Activated T-helper 2 cell treated with anti-CD3 and anti-CD28 coated beads, Interferon-gamma antibody, Interleukin-2, Interleukin-4, amounts not matched to agents 10 μg/mL and 5 μg/mL and 100 μg/mL, durations not matched to agents 14 hours and 24 hours and 36 hours (primary cell): ENCODE results near the gene AMBRA1. TPM values are rescaled to one million over a fixed set of nuclear protein-coding genes. Genes with fewer than 3 reads are reported as not detected.
A peak's percentile ranks its signal among the peaks of the same experiment; 100 is the strongest.

Experiments
- DNase-seq: peaks from one replicate; pipeline ENCODE4 v3.0.0; 2021; ENCODE audit warnings: low spot score
- H3K27ac Mint-ChIP-seq: one replicate; pipeline ENCODE4 v1.8.0; 2021; ENCODE audit warnings: mixed read lengths
- H3K27me3 Mint-ChIP-seq: one replicate; pipeline ENCODE4 v1.8.0; 2021; ENCODE audit warnings: low read depth, mixed read lengths
- H3K36me3 Mint-ChIP-seq: one replicate; pipeline ENCODE4 v1.8.0; 2021; ENCODE audit warnings: low read depth, mixed read lengths
- H3K4me1 Mint-ChIP-seq: one replicate; pipeline ENCODE4 v1.8.0; 2021; ENCODE audit warnings: low read depth, mixed read lengths
- H3K4me3 Mint-ChIP-seq: one replicate; pipeline ENCODE4 v1.8.0; 2021; ENCODE audit warnings: low read depth, mild to moderate bottlenecking, moderate library complexity, mixed read lengths
- H3K9me3 Mint-ChIP-seq: one replicate; pipeline ENCODE4 v1.8.0; 2021; ENCODE audit warnings: mixed read lengths
- intact Hi-C: fragments of 100-400 bp; cut with micrococcal nuclease; formaldehyde crosslinking; loops from one replicate; pipeline ENCODE4 v1.15.1; 2023
- total RNA-seq: library from RNA; stranded (reverse); gene quantifications from 2 replicates; pipeline ENCODE4 v1.2.3, GENCODE V29; 2022

Gene AMBRA1
- total RNA-seq, 1 donor from 2014 or later, result 32.7 TPM

DNA sequence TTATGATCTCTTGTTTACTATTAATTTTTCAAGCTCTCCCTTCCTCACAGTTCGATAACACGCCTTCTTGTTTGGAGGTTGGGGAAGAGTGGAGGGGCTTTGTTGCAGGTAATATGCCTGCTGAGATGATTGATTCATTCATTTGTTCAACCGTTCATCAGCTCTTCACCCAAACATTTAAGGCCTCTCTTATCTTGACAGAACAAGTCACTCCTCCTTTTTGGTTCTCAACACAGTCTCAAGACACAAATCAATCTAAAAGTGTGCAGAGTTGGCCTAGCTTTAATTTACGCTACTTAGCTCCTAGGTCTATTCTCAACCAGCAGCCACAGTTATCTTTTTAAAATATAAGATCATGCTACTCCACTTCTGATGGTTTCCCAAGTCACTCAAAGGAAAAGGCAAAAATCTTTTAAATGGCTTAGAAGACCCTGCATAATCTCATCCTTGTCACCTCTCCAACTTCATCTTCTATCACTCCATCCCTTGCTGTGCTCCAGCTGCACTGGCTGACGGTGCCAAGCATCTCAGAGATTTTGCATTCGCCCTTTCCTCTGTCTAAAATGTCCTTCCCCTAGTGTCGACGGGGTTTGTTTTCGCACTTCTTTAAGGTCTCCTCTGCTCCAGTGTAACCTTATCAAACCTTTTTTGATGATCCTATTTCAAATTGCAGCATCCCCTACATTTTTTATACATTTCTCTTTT, 60.3 kb downstream of the AMBRA1 start:
- intact Hi-C loops, result no loop called here
- Mint-ChIP-seq H3K27ac (no peak overlapping the region), H3K27me3 (no peaks in the 10 kb centered on the region), H3K9me3 (no peaks in the 10 kb centered on the region), H3K4me1 (peaks cover 21% of the 10 kb centered on the region), H3K4me3 (no peak overlapping the region), H3K36me3 (peaks cover 4% of the 10 kb centered on the region)
- DNase-seq, result no peak

DNA sequence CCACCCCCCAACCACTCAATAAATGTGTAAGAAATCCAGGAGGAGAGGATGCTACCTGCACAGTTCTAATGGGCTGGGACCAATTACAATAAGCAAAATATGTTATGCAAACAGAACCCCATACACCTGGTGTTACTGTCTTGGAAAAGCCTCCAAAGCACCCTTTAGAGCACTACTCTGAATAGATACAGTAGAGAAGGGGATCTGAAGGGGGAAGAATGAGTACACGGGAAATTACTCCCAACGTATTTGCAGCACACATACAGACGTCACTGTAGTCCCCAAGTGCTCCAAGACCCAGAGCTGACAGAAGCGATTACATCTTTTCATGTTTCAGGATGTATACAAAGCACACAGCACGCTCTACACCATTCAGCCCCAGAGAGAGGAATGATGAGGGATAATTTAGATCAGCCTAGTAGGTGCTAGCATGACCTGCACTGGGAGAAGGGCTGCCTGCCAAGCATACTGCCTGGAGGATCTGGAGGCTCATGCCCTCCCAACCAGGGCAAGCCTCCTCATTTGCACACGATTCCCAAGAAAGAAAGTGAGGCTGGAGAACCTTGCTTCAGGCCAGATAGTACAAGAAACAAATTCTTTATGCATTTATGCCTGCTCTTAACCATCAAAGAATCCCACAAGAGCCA, 63.8 kb downstream of the AMBRA1 start:
- H3K27ac Mint-ChIP-seq, result no peak overlapping the region
- intact Hi-C loops, result loop anchor here (1.0 to 2.0 kb wide), 2 partner anchors 141 to 291 kb away; no protein-coding TSS in a partner anchor
- H3K9me3 Mint-ChIP-seq, result peaks cover 4% of the 10 kb centered on the region
- H3K4me3 Mint-ChIP-seq, result no peak overlapping the region
- peaks cover 6% of the 10 kb centered on the region for H3K36me3 Mint-ChIP-seq
- H3K27me3 Mint-ChIP-seq, result no peaks in the 10 kb centered on the region
- DNase-seq, result no peak
- H3K4me1 Mint-ChIP-seq, result peaks cover 18% of the 10 kb centered on the region

DNA sequence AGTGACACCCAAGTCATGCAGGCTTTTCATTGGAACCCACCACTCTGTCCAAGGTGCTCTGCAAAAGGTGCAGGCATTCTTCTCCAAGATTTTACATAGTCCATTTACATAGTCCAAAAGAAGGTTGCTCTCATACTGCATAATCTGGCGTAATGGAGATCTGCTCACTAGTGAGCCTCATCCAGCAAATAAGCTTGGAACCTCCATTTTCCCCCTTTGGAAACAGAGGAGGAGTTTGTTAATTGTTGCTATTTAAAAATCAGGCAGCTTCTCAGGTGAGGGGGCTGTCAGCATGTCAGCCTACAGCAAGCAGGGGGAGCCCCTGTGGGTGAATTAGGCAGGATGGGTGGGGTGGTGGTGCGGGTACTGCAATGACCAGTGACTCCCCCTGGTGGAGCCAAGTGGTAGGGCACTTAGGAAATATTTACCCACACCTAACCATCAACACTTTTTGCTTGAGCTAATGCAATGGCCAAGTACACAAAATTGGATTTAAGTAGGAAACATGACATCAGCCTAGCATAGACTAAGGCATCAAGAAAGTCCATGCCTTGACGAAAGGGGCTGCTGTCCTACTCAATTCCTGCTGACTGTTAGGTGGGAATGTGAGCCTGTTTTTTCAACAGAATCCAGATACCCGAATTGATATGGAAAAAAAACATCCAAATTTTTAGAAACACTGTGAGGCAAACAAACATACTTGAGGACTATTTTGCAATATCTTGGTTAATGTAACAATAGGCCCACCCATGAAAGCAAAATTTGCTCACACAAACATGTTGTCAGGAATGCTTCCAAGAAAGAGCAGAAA, 64.5 kb downstream of the AMBRA1 start:
- no peak overlapping the region for H3K4me3 Mint-ChIP-seq
- peak; percentile 57 for DNase-seq
- intact Hi-C loops, result loop anchor here (1.0 to 2.0 kb wide), 2 partner anchors 140 to 290 kb away; no protein-coding TSS in a partner anchor
- H3K36me3 Mint-ChIP-seq, result peaks cover 6% of the 10 kb centered on the region
- H3K9me3 Mint-ChIP-seq, result peaks cover 4% of the 10 kb centered on the region
- H3K4me1 Mint-ChIP-seq, result peaks cover 17% of the 10 kb centered on the region
- no peak overlapping the region for H3K27ac Mint-ChIP-seq
- H3K27me3 Mint-ChIP-seq, result no peaks in the 10 kb centered on the region

DNA sequence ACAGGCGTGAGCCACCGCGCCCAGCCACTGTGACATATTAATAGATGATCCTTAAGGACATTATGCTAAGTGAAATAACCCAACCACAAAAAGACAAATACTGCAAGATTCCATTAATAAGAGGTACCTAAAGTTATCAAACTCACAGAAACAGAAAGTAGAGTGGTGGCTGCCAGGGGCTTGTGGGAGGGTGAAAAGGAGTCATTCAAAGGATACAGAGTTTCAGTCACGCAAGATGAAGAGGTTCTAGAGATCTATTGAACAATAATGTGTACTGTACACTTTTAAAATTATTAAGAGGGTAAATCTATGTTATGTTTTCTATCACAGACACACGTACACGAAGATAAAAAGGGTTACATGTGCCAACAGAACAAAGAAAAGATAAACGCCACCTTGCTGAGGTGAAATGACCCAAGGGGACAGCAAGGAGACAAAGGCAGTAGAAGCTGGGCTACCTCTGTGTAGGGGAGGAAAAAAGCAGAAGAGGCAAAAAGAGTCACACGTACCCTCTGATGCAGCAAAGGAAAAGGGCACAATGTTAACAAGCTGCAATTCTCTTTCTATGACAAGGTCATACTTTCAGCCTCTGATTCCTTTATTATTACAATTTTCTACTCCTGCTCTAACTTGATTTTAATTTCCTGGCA, 65.3 kb downstream of the AMBRA1 start:
- H3K27me3 Mint-ChIP-seq, result no peaks in the 10 kb centered on the region
- peaks cover 6% of the 10 kb centered on the region for H3K36me3 Mint-ChIP-seq
- H3K4me3 Mint-ChIP-seq, result no peak overlapping the region
- no peak for DNase-seq
- peak overlapping the region; percentile 20 for H3K27ac Mint-ChIP-seq
- peaks cover 17% of the 10 kb centered on the region for H3K4me1 Mint-ChIP-seq
- peaks cover 4% of the 10 kb centered on the region for H3K9me3 Mint-ChIP-seq
- intact Hi-C loops, result loop anchor here (1.0 to 2.0 kb wide), 2 partner anchors 140 to 289 kb away; no protein-coding TSS in a partner anchor

DNA sequence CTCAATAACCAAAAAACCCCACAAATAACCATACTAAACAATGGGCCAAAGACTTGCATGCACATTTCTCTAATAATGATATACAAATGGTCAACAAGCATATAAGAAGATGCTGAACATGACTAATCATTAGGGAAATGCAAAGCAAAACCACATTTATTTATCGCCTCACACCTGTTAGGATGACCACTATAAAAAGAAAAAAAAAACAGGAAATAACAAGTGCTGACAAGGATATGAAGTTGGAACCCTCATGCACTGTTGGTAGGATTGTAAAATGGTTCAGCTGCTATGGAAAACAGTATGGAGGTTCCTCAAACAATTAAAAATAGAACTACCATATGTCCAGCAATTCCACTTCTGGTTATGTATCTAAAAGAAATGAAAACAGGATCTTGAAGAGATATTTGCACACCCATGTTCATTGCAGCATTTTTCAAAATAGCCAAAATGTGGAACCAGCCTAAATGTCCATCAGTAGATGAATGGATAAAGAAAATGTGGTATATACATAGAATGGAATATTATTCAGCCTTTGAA, 66.2 kb downstream of the AMBRA1 start:
- H3K4me1 Mint-ChIP-seq, result peaks cover 14% of the 10 kb centered on the region
- H3K9me3 Mint-ChIP-seq, result peaks cover 4% of the 10 kb centered on the region
- no peak overlapping the region for H3K4me3 Mint-ChIP-seq
- no peak for DNase-seq
- H3K27ac Mint-ChIP-seq, result peak overlapping the region; percentile 12
- no peaks in the 10 kb centered on the region for H3K27me3 Mint-ChIP-seq
- intact Hi-C loops, result loop anchor here (2.0 kb wide), 1 partner anchor 139 kb away; no protein-coding TSS in a partner anchor
- H3K36me3 Mint-ChIP-seq, result peaks cover 6% of the 10 kb centered on the region

DNA sequence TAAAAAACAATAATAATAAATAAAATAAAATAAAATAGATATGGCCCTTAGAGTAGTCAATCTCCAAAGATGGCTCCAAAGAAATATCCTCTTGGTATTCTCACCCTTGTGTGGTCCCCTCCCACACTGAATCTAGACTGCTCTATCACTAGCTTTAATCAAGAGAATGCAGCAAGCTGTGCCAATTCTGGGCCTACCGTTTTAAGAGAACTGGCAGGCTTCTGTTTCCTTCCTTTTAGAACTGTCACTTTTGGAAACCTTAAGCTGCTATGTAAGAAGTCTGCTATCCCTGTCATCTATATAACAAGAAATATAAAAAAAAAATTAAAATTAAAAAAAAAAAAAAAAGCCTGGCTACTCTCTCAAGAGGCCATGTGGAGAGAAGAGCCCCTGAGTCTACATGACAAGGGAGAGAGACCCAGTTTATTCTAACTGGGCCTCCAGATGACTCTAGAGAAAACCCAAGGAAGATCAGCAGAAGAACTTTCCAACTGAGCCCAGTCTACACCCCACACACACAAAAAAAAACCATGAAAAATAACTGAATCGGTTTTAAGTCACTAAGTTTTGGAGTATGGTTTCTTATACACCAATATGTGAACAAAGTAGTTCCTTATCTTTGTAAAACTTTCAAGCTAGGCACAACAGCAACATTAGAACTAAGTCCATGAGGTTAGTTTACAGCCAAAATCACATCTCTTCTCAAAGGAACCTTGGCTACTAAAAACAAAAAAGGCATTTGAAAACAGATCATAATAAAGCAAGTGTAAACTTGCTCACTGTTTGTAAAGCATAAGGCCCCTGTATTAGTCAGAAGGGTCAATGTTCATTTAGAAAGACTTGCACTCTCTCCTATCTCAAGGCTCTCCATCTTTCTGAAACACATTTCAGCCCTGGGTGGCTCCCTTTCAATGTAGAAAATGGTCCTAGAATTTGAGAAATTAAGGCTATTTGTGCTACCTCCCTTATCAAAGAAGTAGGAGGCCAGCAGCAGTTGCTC, 67.3 kb downstream of the AMBRA1 start:
- no peak overlapping the region for H3K4me3 Mint-ChIP-seq
- DNase-seq, result no peak
- intact Hi-C loops, result no loop called here
- H3K36me3 Mint-ChIP-seq, result peaks cover 6% of the 10 kb centered on the region
- no peak overlapping the region for H3K27ac Mint-ChIP-seq
- no peaks in the 10 kb centered on the region for H3K27me3 Mint-ChIP-seq
- H3K4me1 Mint-ChIP-seq, result peaks cover 14% of the 10 kb centered on the region
- peaks cover 4% of the 10 kb centered on the region for H3K9me3 Mint-ChIP-seq

DNA sequence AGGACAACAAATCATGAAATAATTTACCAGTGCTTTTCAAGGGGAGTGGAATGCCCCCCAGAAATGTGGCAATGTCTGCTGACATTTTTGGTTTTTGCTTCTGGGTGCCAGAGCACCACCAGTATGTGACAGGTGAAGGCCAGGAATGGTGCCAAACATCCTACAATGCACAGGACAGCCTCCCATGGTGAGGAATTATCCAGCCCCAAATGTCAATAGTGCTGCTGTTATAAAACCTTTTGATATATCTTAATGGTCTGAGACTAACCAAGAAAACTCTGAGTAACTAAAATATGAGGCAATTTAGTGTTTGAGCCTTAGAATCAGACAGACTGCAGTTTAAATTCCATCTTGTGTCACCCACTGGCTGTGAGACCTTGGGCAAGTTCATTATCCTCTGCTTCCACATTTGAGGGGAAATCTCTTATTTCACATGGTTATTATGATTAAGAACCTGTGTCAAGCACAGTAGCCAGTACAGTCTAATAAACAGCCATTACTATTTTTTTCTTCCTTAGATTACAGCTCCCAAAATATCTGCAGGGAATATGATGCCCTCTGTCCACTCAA, 69.5 kb downstream of the AMBRA1 start:
- Mint-ChIP-seq H3K4me1 (peaks cover 10% of the 10 kb centered on the region), H3K27ac (no peak overlapping the region), H3K27me3 (no peaks in the 10 kb centered on the region), H3K4me3 (no peak overlapping the region), H3K36me3 (peaks cover 6% of the 10 kb centered on the region), H3K9me3 (peaks cover 4% of the 10 kb centered on the region)
- intact Hi-C loops, result no loop called here
- DNase-seq, result no peak

DNA sequence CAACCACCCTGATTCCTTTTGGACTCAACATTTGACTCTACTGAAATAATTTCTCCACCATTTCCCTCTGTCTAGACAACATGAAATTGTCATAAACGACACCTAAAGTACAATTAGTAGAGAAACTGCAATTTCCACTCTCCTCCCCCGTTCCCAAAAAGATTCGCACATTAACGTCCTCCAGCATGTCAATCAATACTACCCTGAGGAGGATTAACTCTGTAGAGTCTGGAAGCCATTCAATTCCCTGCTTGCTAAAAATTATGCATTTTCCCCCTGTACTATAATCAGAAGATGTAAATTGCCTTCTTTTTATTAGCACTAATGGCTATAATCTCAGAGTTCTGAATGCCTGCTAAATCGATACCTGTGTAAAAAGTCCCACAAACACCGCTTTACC, 70.5 kb downstream of the AMBRA1 start:
- Mint-ChIP-seq H3K9me3 (peaks cover 4% of the 10 kb centered on the region), H3K27me3 (no peaks in the 10 kb centered on the region), H3K4me1 (peaks cover under 1% of the 10 kb centered on the region), H3K36me3 (peaks cover 6% of the 10 kb centered on the region), H3K4me3 (no peak overlapping the region), H3K27ac (no peak overlapping the region)
- no peak for DNase-seq
- intact Hi-C loops, result no loop called here

DNA sequence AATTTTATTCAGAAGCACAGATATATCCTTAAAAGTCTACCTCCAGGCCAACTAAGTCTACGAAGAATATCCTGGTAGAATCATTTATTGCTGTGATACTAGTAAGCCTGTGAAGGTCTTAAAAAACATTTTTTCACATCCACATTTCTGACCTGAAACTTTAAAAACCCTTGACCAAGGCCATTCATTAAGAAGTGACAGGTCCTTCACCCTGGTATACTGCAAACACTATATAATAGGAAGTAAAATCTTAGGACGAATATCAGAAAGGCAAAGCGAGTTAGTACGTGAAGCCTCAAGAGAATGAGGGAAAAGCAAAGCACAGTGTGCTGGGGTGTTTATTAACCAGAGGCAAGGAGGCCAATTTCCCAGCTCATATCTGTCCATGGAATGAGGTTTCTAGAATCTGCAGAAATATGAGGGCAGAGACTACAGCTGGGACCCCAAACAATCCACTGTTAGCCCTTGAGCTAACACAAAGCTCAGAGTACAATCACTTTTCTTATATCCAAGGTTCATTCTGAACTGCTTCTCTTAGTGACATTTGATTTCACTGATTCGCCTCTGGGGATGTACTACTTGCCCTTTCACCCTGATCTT, 71.0 kb downstream of the AMBRA1 start:
- Mint-ChIP-seq H3K4me3 (no peak overlapping the region), H3K9me3 (peaks cover 4% of the 10 kb centered on the region), H3K27ac (no peak overlapping the region), H3K4me1 (no peaks in the 10 kb centered on the region), H3K27me3 (no peaks in the 10 kb centered on the region), H3K36me3 (peaks cover 6% of the 10 kb centered on the region)
- intact Hi-C loops, result no loop called here
- DNase-seq, result no peak

DNA sequence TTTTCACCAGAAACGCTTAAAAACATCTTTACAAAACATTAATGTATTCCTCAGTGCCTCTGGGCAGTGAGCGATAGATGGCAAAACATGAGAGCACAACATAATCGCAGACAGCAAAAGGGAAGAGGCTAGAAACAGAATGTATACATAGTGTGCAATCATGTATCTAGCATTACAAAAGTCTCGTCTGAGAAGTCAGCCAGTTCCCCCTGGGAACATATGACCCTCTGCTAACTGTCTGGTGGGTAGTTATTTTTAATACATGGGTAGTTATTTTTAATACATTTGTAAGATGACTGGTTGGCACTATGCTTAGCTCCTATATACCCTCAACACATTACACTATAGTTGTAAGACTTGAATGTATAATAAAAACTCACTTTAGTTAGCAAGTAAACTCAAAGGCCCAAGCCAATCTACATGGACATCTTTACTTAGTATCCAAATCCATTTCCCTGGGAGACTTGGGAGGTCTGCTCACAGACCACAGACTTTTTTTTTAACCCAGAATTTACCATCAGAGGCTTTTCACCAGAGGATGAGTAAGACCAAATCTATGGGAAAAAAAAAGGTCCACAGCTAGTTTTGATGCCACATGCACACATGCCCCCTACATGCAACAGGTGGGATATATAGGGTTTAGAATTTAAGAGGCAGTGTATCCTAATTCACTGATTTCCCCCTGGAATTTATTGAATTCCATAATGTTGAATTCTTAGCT, 71.7 kb downstream of the AMBRA1 start:
- DNase-seq, result no peak
- intact Hi-C loops, result no loop called here
- no peaks in the 10 kb centered on the region for H3K4me1 Mint-ChIP-seq
- H3K36me3 Mint-ChIP-seq, result peaks cover 6% of the 10 kb centered on the region
- no peak overlapping the region for H3K4me3 Mint-ChIP-seq
- H3K9me3 Mint-ChIP-seq, result peaks cover 4% of the 10 kb centered on the region
- no peak overlapping the region for H3K27ac Mint-ChIP-seq
- H3K27me3 Mint-ChIP-seq, result no peaks in the 10 kb centered on the region
